T follicular helper cell (primary cell): ENCODE data around the gene RHBDF1.
"Not testable (repeated sequence)": the region's sequence is repeated elsewhere in the genome, so short reads cannot be mapped to it uniquely, and the experiment has no call there.

Experiments
- DNase-seq: peaks from one replicate; pipeline ENCODE4 v3.0.0-alpha.2; 2020; ENCODE audit warnings: low read depth

Gene RHBDF1

GRCh38 chr16:36336-36984 is 36.0 kb downstream of the RHBDF1 start:
- DNase-seq, result no peak

GRCh38 chr16:35678-36305 is 36.6 kb downstream of the RHBDF1 start:
- DNase-seq, result no peak

- DNase-seq, result no peak
Measured at GRCh38 chr16:35011-35677, 37.3 kb downstream of the RHBDF1 start.

- DNase-seq, result no peak
Measured at GRCh38 chr16:34648-34987, 37.8 kb downstream of the RHBDF1 start.

- DNase-seq, result no peak
Measured at GRCh38 chr16:33877-34647, 38.4 kb downstream of the RHBDF1 start.

DNA sequence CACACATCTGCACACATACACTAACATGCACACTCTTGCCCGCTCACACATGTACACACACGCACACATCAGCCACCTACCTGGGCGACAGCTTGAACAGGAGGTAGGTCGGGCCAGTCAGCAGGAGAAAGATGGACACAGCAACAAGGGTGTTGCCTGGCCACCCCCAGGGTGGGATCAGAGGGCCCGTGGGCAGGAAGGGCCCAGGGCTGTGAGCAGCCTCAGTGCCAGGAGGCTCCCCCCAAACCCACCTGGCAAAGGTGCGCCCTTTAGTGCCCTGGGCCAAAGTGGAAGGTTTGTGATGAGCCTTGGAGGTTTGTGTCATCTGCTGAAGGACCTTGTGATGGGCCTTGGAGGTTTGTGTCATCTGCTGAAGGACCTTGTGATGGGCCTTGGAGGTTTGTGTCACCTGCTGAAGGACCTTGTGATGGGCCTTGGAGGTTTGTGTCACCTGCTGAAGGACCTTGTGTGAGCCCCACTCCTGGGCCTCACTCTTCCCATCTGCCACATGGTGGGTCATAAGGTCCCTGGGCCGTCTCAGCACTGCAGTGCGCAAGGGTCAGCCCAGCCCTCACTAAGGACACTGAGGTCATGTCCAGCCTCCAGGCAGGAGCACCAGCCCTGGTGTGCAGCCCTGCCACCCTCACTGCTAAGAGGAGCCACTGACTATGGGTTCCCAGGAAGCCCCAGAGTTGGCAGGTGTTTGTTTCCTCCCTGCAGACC is 39.1 kb downstream of the RHBDF1 start:
- DNase-seq, result not testable (repeated sequence)

- not testable (repeated sequence) for DNase-seq
Measured at GRCh38 chr16:30627-31026, 41.8 kb downstream of the RHBDF1 start.

DNA sequence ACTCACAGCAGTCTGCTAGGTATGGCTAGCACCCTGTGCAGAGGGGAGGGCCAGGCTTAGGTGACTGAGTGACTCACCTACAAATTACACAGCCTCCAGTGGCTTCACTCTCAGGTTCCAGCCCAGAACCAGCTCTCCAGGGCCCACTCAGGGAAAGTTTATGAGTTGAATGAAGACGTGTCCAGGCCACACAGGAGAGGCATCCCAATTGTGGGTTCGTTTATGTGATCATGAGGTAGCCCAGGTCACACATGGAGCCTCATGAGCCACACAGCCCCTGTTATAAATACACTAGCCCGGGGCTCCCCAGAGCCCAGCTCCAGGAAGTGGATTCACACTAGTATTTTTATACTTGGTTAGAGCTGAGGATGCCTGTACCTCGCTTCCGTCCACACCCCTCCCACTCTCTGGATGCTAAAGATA is 46.5 kb downstream of the RHBDF1 start:
- not testable (repeated sequence) for DNase-seq

- not testable (repeated sequence) for DNase-seq
Measured at GRCh38 chr16:24151-24550, 48.3 kb downstream of the RHBDF1 start.

- DNase-seq, result not testable (repeated sequence)
Measured at GRCh38 chr16:20886-21285, 51.5 kb downstream of the RHBDF1 start.

DNA sequence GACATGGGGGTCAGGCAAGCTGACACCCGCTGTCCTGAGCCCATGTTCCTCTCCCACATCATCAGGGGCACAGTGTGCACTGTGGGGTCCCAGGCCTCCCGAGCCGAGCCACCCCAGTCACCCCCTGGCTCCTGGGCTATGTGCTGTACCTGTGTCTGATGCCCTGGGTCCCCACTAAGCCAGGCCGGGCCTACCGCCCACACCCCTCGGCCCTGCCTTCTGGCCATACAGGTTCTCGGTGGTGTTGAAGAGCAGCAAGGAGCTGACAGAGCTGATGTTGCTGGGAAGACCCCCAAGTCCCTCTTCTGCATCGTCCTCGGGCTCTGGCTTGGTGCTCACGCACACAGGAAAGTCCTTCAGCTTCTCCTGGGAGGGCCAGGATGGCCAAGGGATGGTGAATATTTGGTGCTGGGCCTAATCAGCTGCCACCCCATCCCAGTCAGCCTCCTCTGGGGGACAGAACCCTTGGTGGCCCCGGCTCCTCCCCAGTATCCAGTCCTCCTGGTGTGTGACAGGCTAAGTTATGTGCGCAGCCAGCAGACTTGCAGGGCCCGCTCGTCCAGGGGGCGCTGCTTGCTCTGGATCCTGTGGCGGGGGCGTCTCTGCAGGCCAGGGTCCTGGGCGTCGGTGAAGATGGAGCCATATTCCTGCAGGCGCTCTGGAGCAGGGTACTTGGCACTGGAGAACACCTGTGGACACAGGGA is 55.2 kb downstream of the RHBDF1 start:
- not testable (repeated sequence) for DNase-seq

DNA sequence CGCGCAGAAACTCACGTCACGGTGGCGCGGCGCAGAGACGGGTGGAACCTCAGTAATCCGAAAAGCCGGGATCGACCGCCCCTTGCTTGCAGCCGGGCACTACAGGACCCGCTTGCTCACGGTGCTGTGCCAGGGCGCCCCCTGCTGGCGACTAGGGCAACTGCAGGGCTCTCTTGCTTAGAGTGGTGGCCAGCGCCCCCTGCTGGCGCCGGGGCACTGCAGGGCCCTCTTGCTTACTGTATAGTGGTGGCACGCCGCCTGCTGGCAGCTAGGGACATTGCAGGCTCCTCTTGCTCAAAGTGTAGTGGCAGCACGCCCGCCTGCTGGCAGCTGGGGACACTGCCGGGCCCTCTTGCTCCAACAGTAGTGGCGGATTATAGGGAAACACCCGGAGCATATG is 61.7 kb downstream of the RHBDF1 start:
- peak; percentile 83 for DNase-seq

GRCh38 chr16:9903-10665 is 62.3 kb downstream of the RHBDF1 start:
- peak; percentile 8 for DNase-seq
